HepG2 (cell line): ENCODE results near the gene RUNX2. TPM values are rescaled to one million over a fixed set of nuclear protein-coding genes. Genes with fewer than 3 reads are reported as not detected.
A peak's percentile ranks its signal among the peaks of the same experiment; 100 is the strongest.

Experiments used
- DNMT3B ChIP-seq: conservative IDR thresholded peaks from 2 replicates; pipeline ENCODE4 v1.6.1; 2016; ENCODE audit warnings: missing biosample characterization, control low read depth
- ELF4 ChIP-seq: sonication (generic); formaldehyde crosslinking; IDR thresholded peaks from 2 replicates; pipeline ENCODE4 v1.5.0; 2020; ENCODE audit warnings: missing genetic modification reagents, mild to moderate bottlenecking, moderate library complexity, borderline replicate concordance
- ERF ChIP-seq: IDR thresholded peaks from 2 replicates; pipeline ENCODE4 v1.6.1; 2018; ENCODE audit warnings: missing biosample characterization, missing genetic modification reagents
- HMG20B ChIP-seq: conservative IDR thresholded peaks from 2 replicates; pipeline ENCODE4 v1.6.1; 2016; ENCODE audit warnings: missing genetic modification reagents, missing compliant biosample characterization
- KAT2B ChIP-seq: fragments of 150-350 bp; IDR thresholded peaks from 2 replicates; pipeline ENCODE4 v1.6.1; 2014; ENCODE audit warnings: low read depth, low read length, borderline replicate concordance
- NR0B2 ChIP-seq: sonication (generic); formaldehyde crosslinking; IDR thresholded peaks from 2 replicates; pipeline ENCODE4 v1.4.0; 2020; ENCODE audit warnings: mild to moderate bottlenecking, missing genetic modification reagents
- PCBP1 ChIP-seq: fragments of 200-400 bp; formaldehyde crosslinking; IDR thresholded peaks from 2 replicates; pipeline ENCODE4 v1.6.1; 2017; ENCODE audit warnings: mild to moderate bottlenecking, low read depth, low read length, borderline replicate concordance
- PLRG1 ChIP-seq: fragments of 450-650 bp; conservative IDR thresholded peaks from 2 replicates; pipeline ENCODE4 v1.6.1; 2016
- POLR2G ChIP-seq: fragments of 200-400 bp; formaldehyde crosslinking; IDR thresholded peaks from 2 replicates; pipeline ENCODE4 v1.6.1; 2018; ENCODE audit warnings: mild to moderate bottlenecking, low read depth, low read length, moderate library complexity
- RFXANK ChIP-seq: IDR thresholded peaks from 2 replicates; pipeline ENCODE4 v1.6.1; 2016
- RORA ChIP-seq: sonication (generic); formaldehyde crosslinking; IDR thresholded peaks from 2 replicates; pipeline ENCODE4 v1.5.0; 2020; ENCODE audit warnings: mild to moderate bottlenecking, missing genetic modification reagents, moderate library complexity
- SIN3A ChIP-seq: IDR thresholded peaks from 2 replicates; pipeline ENCODE4 v1.6.1; 2011; ENCODE audit warnings: low read depth, mild to moderate bottlenecking, control low read depth, low read length, borderline replicate concordance
- SOX6 ChIP-seq, 2 experiments: fragments of 450-650 bp in 1 of 2; sonication (generic) in 1 of 2; formaldehyde crosslinking in 1 of 2; IDR thresholded peaks; 2 replicates each; pipeline versions ENCODE4 v1.4.0 to v1.6.1; 2017 to 2020; ENCODE audit warnings: antibody characterized with exemption in 1 of 2, mild to moderate bottlenecking in 1 of 2, missing genetic modification reagents in 1 of 2
- TCF12 ChIP-seq, 2 experiments: fragments of 450-650 bp in 1 of 2; sonication (generic) in 1 of 2; formaldehyde crosslinking in 1 of 2; IDR thresholded peaks; 2 replicates each; pipeline versions ENCODE4 v1.6.1 to v1.8.0; 2017 to 2022; ENCODE audit warnings: antibody characterized with exemption in 1 of 2, mild to moderate bottlenecking in 1 of 2, missing genetic modification reagents in 1 of 2, moderate library complexity in 1 of 2
- ZBTB37 ChIP-seq: sonication (generic); formaldehyde crosslinking; IDR thresholded peaks from 2 replicates; pipeline ENCODE4 v1.4.0; 2020; ENCODE audit warnings: mild to moderate bottlenecking, missing genetic modification reagents
- ZBTB38 ChIP-seq: sonication (generic); formaldehyde crosslinking; IDR thresholded peaks from 2 replicates; pipeline ENCODE4 v1.5.1; 2020; ENCODE audit warnings: mild to moderate bottlenecking, missing genetic modification reagents
- ZNF101 ChIP-seq: sonication (generic); formaldehyde crosslinking; IDR thresholded peaks from 2 replicates; pipeline ENCODE4 v1.4.0; 2020; ENCODE audit warnings: mild to moderate bottlenecking, low read depth, missing genetic modification reagents, borderline replicate concordance
- ZNF407 ChIP-seq: sonication (generic); formaldehyde crosslinking; IDR thresholded peaks from one replicate; pipeline ENCODE4 v1.5.1; 2020; ENCODE audit warnings: mild to moderate bottlenecking, missing genetic modification reagents; ENCODE audit errors: not compliant biosample characterization
- ZNF713 ChIP-seq: sonication (generic); formaldehyde crosslinking; IDR thresholded peaks from 2 replicates; pipeline ENCODE4 v1.4.0; 2020; ENCODE audit warnings: mild to moderate bottlenecking, missing genetic modification reagents
- polyA plus RNA-seq, 8 experiments: library from polyadenylated mRNA; depleted of rRNA in 3 of 8; stranded (reverse) in 7 of 8; unstranded in 1 of 8; fragments of >200 nt; fragmentation: Illumina TruSeq in 4 of 8; extraction: Trizol in 4 of 8; gene quantifications; 2 replicates each; pipeline versions ENCODE4 v1.2.1 to v1.2.3, GENCODE V29; 2011 to 2016; ENCODE audit warnings: low read depth in 4 of 8, missing spikeins in 1 of 8, mixed read lengths in 1 of 8; ENCODE audit not compliant: insufficient read depth in 1 of 8
- total RNA-seq, 5 experiments: library from RNA; depleted of rRNA; stranded (reverse); fragments of >200 nt; fragmentation: Illumina TruSeq; extraction: Trizol; gene quantifications; 2 replicates each; pipeline ENCODE4 v1.2.3, GENCODE V29; 2016; ENCODE audit warnings: low read depth in 1 of 5

The RUNX2 gene
- total and polyA plus RNA-seq, 2 of the 13 experiments (the other 11 are each of a cell fraction or from before 2014, with no cell fraction given), result not detected

GRCh38 chr6:45377554-45378333 is 49.6 kb downstream of the RUNX2 start, which contains the start of gene SUPT3H (continued):
- no peak for TF ChIP-seq ZNF407 (CRISPR knock-in tag)
- TF ChIP-seq ZNF101 (CRISPR knock-in tag), result no peak; the same call in 1 of the 2 replicates
- no peak for TF ChIP-seq ZBTB37 (CRISPR knock-in tag)
- no peak for TF ChIP-seq SOX6 (IDR thresholded peaks at IDR 0.05)
- TF ChIP-seq SOX6 (CRISPR knock-in tag; IDR thresholded peaks at IDR 0.05), result peak; percentile 63
- TF ChIP-seq POLR2G, result peak; percentile 99
- peak; percentile 71; the same call in 1 of the 2 replicates for TF ChIP-seq NR0B2 (CRISPR knock-in tag)
- no peak for TF ChIP-seq ZNF713 (CRISPR knock-in tag)
- TF ChIP-seq ZBTB38 (CRISPR knock-in tag), result peak; percentile 93
- no peak for TF ChIP-seq KAT2B
- 0 out of 2 replicates have a peak, but pooled peaks have one; percentile 69 for TF ChIP-seq PCBP1
- TF ChIP-seq RORA (CRISPR knock-in tag), result 0 out of 2 replicates have a peak, but pooled peaks have one; percentile 26
- no peak; the same call in 1 of the 2 replicates for TF ChIP-seq RFXANK (CRISPR knock-in tag)
- peak; percentile 81 for TF ChIP-seq ELF4 (CRISPR knock-in tag)
- TF ChIP-seq HMG20B (CRISPR knock-in tag), result no peak
- TF ChIP-seq ERF (CRISPR knock-in tag), result peak; percentile 90
- peak; percentile 84; the same call in 1 of the 2 replicates for TF ChIP-seq SIN3A
- no peak for TF ChIP-seq PLRG1
- TF ChIP-seq TCF12 (IDR thresholded peaks at IDR 0.05), result no peak
- TF ChIP-seq TCF12 (CRISPR knock-in tag; IDR thresholded peaks at IDR 0.05), result no peak; the same call in 1 of the 2 replicates
- peak; percentile 19; the same call in 1 of the 2 replicates for TF ChIP-seq DNMT3B (CRISPR knock-in tag)
